ENCODE results near the gene SLMAP. TPM values are rescaled to one million over a fixed set of nuclear protein-coding genes. Genes with fewer than 3 reads are reported as not detected.

SLMAP gene
- total and polyA plus RNA-seq, 9 donors: 39.3 to 63.2 (median 47.6) TPM

- Histone ChIP-seq H3K27ac (ENCODE audit: low read length) (no peak overlapping the region), H3K9me3 (replicated peaks; ENCODE audit: control insufficient read depth, low read depth, low read length) (no peaks in the 10 kb centered on the region), H3K4me3 (ENCODE audit: low read length) (no peak overlapping the region), H3K4me1 (ENCODE audit: control insufficient read depth, insufficient read depth, low read length) (no peaks in the 10 kb centered on the region), H3K36me3 (ENCODE audit: control insufficient read depth, insufficient read depth, low read length) (no peaks in the 10 kb centered on the region), H3K27me3 (ENCODE audit: control insufficient read depth, insufficient read depth, low read length) (no peaks in the 10 kb centered on the region)
- DNase-seq: no peak
Measured at GRCh38 chr3:57821765-57822164, 65.7 kb downstream of the SLMAP start.

GRCh38 chr3:57822686-57823085, 66.6 kb downstream of the SLMAP start:
- no peak overlapping the region for H3K4me3 ChIP-seq (ENCODE audit: low read length)
- H3K36me3 ChIP-seq (ENCODE audit: control insufficient read depth, insufficient read depth, low read length): no peaks in the 10 kb centered on the region
- DNase-seq: no peak
- no peak overlapping the region for H3K27ac ChIP-seq (ENCODE audit: low read length)
- no peaks in the 10 kb centered on the region for H3K9me3 ChIP-seq (replicated peaks; ENCODE audit: control insufficient read depth, low read depth, low read length)
- no peaks in the 10 kb centered on the region for H3K4me1 ChIP-seq (ENCODE audit: control insufficient read depth, insufficient read depth, low read length)
- no peaks in the 10 kb centered on the region for H3K27me3 ChIP-seq (ENCODE audit: control insufficient read depth, insufficient read depth, low read length)

DNA sequence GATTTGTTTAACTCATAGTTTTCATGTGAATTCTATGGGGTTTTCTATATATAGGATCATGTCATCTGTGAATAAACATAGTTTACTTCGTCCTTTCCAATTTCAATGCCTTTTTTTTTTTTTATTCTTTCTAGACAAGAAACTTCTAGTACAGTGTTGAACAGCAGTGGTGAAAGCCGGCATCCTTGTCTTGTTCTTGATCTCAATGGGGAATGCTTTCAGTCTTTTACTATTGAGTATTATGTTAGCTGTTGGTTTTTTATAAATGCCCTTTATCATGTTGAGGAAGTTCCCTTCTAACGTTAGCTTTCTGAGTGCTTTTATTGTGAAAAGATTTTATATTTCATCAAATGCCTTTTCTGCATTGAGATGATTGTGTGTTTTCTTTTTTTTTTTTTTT, 69.0 kb downstream of the SLMAP start:
- no peak for DNase-seq
- Histone ChIP-seq H3K27ac (ENCODE audit: low read length) (no peak overlapping the region), H3K36me3 (ENCODE audit: control insufficient read depth, insufficient read depth, low read length) (no peaks in the 10 kb centered on the region), H3K9me3 (replicated peaks; ENCODE audit: control insufficient read depth, low read depth, low read length) (no peaks in the 10 kb centered on the region), H3K27me3 (ENCODE audit: control insufficient read depth, insufficient read depth, low read length) (no peaks in the 10 kb centered on the region), H3K4me3 (ENCODE audit: low read length) (no peak overlapping the region), H3K4me1 (ENCODE audit: control insufficient read depth, insufficient read depth, low read length) (no peaks in the 10 kb centered on the region)
- WGBS (ENCODE audit: insufficient coverage): no CpG with 5 or more reads among the region's 3 CpGs

DNA sequence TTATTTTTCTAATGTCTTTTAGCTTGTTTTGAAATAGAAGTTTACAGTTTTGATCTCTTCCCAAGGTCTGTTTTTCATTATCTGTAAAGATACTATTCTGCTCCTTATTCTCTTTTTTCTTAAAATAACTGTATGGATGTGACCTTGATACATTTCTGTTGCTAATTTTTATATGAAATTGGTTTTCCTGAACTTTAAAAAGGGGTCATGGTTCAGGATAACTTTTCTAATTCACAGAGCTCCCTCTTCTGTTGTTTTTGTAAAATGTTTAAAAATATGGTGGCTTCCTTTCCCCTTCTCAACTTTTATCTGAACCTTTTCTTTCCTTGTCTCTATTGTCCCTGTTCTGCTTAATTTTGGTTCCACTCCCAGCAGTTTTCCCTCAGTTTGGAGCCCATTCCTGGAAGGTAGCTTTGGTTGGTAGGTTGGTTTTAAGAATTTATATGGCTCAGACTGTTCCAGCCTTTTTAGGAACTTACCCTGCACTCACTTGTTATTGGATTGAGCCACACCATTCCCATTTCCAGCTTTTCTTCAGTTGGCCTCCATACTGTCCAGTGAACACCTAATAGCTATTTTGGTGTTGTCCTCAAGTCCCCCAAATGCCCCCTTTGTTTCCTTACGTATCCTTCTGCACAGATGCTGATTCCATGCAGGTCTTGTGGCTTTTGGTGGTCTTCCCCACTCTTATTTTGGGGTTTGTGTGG, 70.3 kb downstream of the SLMAP start:
- Histone ChIP-seq H3K27ac (ENCODE audit: low read length) (no peak overlapping the region), H3K27me3 (ENCODE audit: control insufficient read depth, insufficient read depth, low read length) (no peaks in the 10 kb centered on the region), H3K36me3 (ENCODE audit: control insufficient read depth, insufficient read depth, low read length) (no peaks in the 10 kb centered on the region), H3K4me1 (ENCODE audit: control insufficient read depth, insufficient read depth, low read length) (no peaks in the 10 kb centered on the region), H3K4me3 (ENCODE audit: low read length) (no peak overlapping the region), H3K9me3 (replicated peaks; ENCODE audit: control insufficient read depth, low read depth, low read length) (no peaks in the 10 kb centered on the region)
- 100% methylated on average over 1 of the region's 1 CpG for WGBS (ENCODE audit: insufficient coverage)
- DNase-seq: peak; percentile 11

DNA sequence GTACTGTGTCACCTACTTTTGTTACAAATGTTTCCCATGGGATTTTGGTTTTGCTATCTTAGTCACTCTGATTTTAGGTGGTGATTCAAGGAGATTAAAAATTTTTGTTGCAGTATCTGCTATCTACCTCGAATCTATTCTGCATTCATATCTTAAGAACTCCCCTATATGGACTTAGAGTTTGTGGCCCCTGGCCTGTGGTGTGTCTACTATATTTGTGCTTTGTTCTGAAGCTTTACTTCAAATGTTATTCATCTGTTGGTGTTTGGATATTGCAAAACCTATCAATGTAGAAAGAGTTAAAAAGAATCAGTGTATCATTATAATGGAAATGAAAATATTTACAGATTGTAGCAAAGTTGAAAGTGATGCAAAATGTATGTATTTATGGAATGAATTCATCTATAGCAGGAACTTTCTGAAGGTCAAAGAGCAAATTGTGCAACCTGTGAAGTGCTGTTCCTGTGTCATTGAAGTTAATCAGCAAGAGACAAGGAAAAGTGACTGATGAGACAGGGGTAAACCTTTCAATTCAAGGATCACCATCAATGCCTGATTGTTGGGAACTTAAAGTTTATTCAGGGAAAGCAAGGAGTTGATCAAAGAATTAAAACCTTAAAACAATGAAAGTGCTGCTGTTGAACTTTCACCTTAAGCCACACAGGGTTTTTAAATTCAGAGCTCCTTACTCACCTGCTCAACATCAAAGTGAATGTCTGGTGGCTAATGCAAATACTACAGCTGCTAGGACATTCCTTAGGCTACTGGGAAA, 71.0 kb downstream of the SLMAP start:
- H3K9me3 ChIP-seq (replicated peaks; ENCODE audit: control insufficient read depth, low read depth, low read length): no peaks in the 10 kb centered on the region
- no peaks in the 10 kb centered on the region for H3K27me3 ChIP-seq (ENCODE audit: control insufficient read depth, insufficient read depth, low read length)
- WGBS (ENCODE audit: insufficient coverage): no CpG with 5 or more reads among the region's 1 CpG
- peaks cover 3% of the 10 kb centered on the region for H3K36me3 ChIP-seq (ENCODE audit: control insufficient read depth, insufficient read depth, low read length)
- no peaks in the 10 kb centered on the region for H3K4me1 ChIP-seq (ENCODE audit: control insufficient read depth, insufficient read depth, low read length)
- no peak overlapping the region for H3K27ac ChIP-seq (ENCODE audit: low read length)
- no peak overlapping the region for H3K4me3 ChIP-seq (ENCODE audit: low read length)
- DNase-seq: no peak

- no peak overlapping the region for H3K27ac ChIP-seq (ENCODE audit: low read length)
- WGBS (ENCODE audit: insufficient coverage): 80% methylated on average over 3 of the region's 4 CpGs
- no peaks in the 10 kb centered on the region for H3K27me3 ChIP-seq (ENCODE audit: control insufficient read depth, insufficient read depth, low read length)
- no peaks in the 10 kb centered on the region for H3K4me1 ChIP-seq (ENCODE audit: control insufficient read depth, insufficient read depth, low read length)
- H3K36me3 ChIP-seq (ENCODE audit: control insufficient read depth, insufficient read depth, low read length): peaks cover 3% of the 10 kb centered on the region
- DNase-seq: no peak
- no peak overlapping the region for H3K4me3 ChIP-seq (ENCODE audit: low read length)
- no peaks in the 10 kb centered on the region for H3K9me3 ChIP-seq (replicated peaks; ENCODE audit: control insufficient read depth, low read depth, low read length)
Measured at GRCh38 chr3:57827757-57828156, 71.6 kb downstream of the SLMAP start.

- Histone ChIP-seq H3K36me3 (ENCODE audit: control insufficient read depth, insufficient read depth, low read length) (peaks cover 3% of the 10 kb centered on the region), H3K4me3 (ENCODE audit: low read length) (no peak overlapping the region), H3K4me1 (ENCODE audit: control insufficient read depth, insufficient read depth, low read length) (no peaks in the 10 kb centered on the region), H3K27ac (ENCODE audit: low read length) (no peak overlapping the region), H3K9me3 (replicated peaks; ENCODE audit: control insufficient read depth, low read depth, low read length) (no peaks in the 10 kb centered on the region), H3K27me3 (ENCODE audit: control insufficient read depth, insufficient read depth, low read length) (no peaks in the 10 kb centered on the region)
- DNase-seq: no peak
Measured at GRCh38 chr3:57832486-57832885, 76.4 kb downstream of the SLMAP start.

GRCh38 chr3:57832900-57833313, 76.8 kb downstream of the SLMAP start:
- peaks cover 3% of the 10 kb centered on the region for H3K36me3 ChIP-seq (ENCODE audit: control insufficient read depth, insufficient read depth, low read length)
- H3K9me3 ChIP-seq (replicated peaks; ENCODE audit: control insufficient read depth, low read depth, low read length): no peaks in the 10 kb centered on the region
- WGBS (ENCODE audit: insufficient coverage): no CpG with 5 or more reads among the region's 1 CpG
- H3K4me3 ChIP-seq (ENCODE audit: low read length): no peak overlapping the region
- H3K27me3 ChIP-seq (ENCODE audit: control insufficient read depth, insufficient read depth, low read length): no peaks in the 10 kb centered on the region
- H3K4me1 ChIP-seq (ENCODE audit: control insufficient read depth, insufficient read depth, low read length): no peaks in the 10 kb centered on the region
- H3K27ac ChIP-seq (ENCODE audit: low read length): no peak overlapping the region
- no peak for DNase-seq

- Histone ChIP-seq H3K27me3 (ENCODE audit: control insufficient read depth, insufficient read depth, low read length) (no peaks in the 10 kb centered on the region), H3K4me1 (ENCODE audit: control insufficient read depth, insufficient read depth, low read length) (no peaks in the 10 kb centered on the region), H3K27ac (ENCODE audit: low read length) (no peak overlapping the region), H3K4me3 (ENCODE audit: low read length) (no peak overlapping the region), H3K36me3 (ENCODE audit: control insufficient read depth, insufficient read depth, low read length) (peaks cover 3% of the 10 kb centered on the region), H3K9me3 (replicated peaks; ENCODE audit: control insufficient read depth, low read depth, low read length) (no peaks in the 10 kb centered on the region)
- no peak for DNase-seq
- no CpG with 5 or more reads among the region's 1 CpG for WGBS (ENCODE audit: insufficient coverage)
Measured at GRCh38 chr3:57833763-57834162, 77.7 kb downstream of the SLMAP start.

DNA sequence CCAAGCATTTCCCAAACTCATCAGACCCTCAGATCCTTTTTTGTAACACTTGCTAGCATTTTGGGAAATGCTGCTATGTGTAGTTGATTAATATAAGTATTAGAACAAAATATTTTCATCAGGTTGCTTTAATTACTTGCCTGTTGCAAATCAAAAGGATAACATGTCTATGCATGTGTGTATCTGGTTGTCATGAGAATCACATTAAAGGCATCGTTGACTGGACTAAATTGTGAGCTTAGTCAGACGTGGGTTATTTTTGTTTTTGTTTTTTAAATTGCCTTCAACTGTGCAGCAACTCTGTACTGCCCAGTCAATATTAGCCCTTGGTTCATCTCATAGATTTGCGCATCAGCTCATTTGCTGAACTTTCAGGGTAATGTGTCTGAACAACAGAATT, 81.6 kb downstream of the SLMAP start:
- WGBS (ENCODE audit: insufficient coverage): no CpG with 5 or more reads among the region's 3 CpGs
- Histone ChIP-seq H3K36me3 (ENCODE audit: control insufficient read depth, insufficient read depth, low read length) (no peaks in the 10 kb centered on the region), H3K27ac (ENCODE audit: low read length) (no peak overlapping the region), H3K27me3 (ENCODE audit: control insufficient read depth, insufficient read depth, low read length) (no peaks in the 10 kb centered on the region), H3K9me3 (replicated peaks; ENCODE audit: control insufficient read depth, low read depth, low read length) (no peaks in the 10 kb centered on the region), H3K4me1 (ENCODE audit: control insufficient read depth, insufficient read depth, low read length) (no peaks in the 10 kb centered on the region), H3K4me3 (ENCODE audit: low read length) (no peak overlapping the region)
- no peak for DNase-seq

Measured in muscle of leg (tissue), 11 donors.